WTC11 (cell line): ENCODE measurements around the gene GMEB2. TPM values are rescaled to one million over a fixed set of nuclear protein-coding genes. Genes with fewer than 3 reads are reported as not detected.

ENCODE experiments used
- ATAC-seq: fragments of 200-7000 bp; cut with Tn5 transposase; 2 replicates; pipeline ENCODE4 v1.10.0; 2021; ENCODE audit warnings: mild to moderate bottlenecking, moderate library complexity
- CTCF ChIA-PET: fragments of 300-600 bp; sonication (Branson Sonifier 250); formaldehyde crosslinking; loops from one replicate; lab custom pipeline; 2021; ENCODE audit warnings: antibody characterized with exemption; lab: Charles Lee
- POLR2A ChIA-PET: fragments of 350-600 bp; sonication (Branson Sonifier 250); formaldehyde crosslinking; loops from one replicate; lab custom pipeline; 2021; ENCODE audit warnings: antibody characterized with exemption; lab: Charles Lee
- DNase-seq: peaks from one replicate; pipeline ENCODE4 v3.0.0; 2021; ENCODE audit warnings: low spot score
- H3K27ac Mint-ChIP-seq: 2 replicates; pipeline ENCODE4 v1.8.0; 2021; ENCODE audit warnings: mixed read lengths
- H3K27me3 Mint-ChIP-seq: 2 replicates; pipeline ENCODE4 v1.8.0; 2021; ENCODE audit warnings: low read depth, mild to moderate bottlenecking, moderate library complexity, mixed read lengths
- H3K36me3 Mint-ChIP-seq: 2 replicates; pipeline ENCODE4 v1.8.0; 2021; ENCODE audit warnings: mixed read lengths
- H3K4me1 Mint-ChIP-seq: 2 replicates; pipeline ENCODE4 v1.8.0; 2022; ENCODE audit warnings: mixed read lengths
- H3K4me3 Mint-ChIP-seq: 2 replicates; pipeline ENCODE4 v1.8.0; 2021; ENCODE audit warnings: mild to moderate bottlenecking, moderate library complexity, mixed read lengths
- H3K9me3 Mint-ChIP-seq: 2 replicates; pipeline ENCODE4 v1.8.0; 2021; ENCODE audit warnings: mixed read lengths
- ELF4 ChIP-seq: sonication (generic); formaldehyde crosslinking; IDR thresholded peaks from 2 replicates; pipeline ENCODE4 v1.8.1; 2022; ENCODE audit warnings: low read depth, mild to moderate bottlenecking, moderate library complexity, missing genetic modification reagents
- ETV6 ChIP-seq: sonication (generic); formaldehyde crosslinking; IDR thresholded peaks from 2 replicates; pipeline ENCODE4 v1.8.1; 2022; ENCODE audit warnings: mild to moderate bottlenecking, missing genetic modification reagents
- FOXJ3 ChIP-seq: sonication (generic); formaldehyde crosslinking; IDR thresholded peaks from 2 replicates; pipeline ENCODE4 v1.9.0; 2021; ENCODE audit warnings: missing genetic modification reagents, mild to moderate bottlenecking, borderline replicate concordance
- FOXK1 ChIP-seq: sonication (generic); formaldehyde crosslinking; IDR thresholded peaks from 2 replicates; pipeline ENCODE4 v1.8.0; 2022; ENCODE audit warnings: mild to moderate bottlenecking, moderate library complexity, missing genetic modification reagents
- JAZF1 ChIP-seq: fragments of 250-450 bp; sonication (Bioruptor Pico); IDR thresholded peaks from 2 replicates; pipeline ENCODE4 v1.9.0; 2021; ENCODE audit warnings: moderate library complexity, mild to moderate bottlenecking, inconsistent platforms
- JUN ChIP-seq: sonication (generic); formaldehyde crosslinking; IDR thresholded peaks from 2 replicates; pipeline ENCODE4 v1.8.0; 2023; ENCODE audit warnings: mild to moderate bottlenecking, missing genetic modification reagents
- NR1H2 ChIP-seq: sonication (generic); formaldehyde crosslinking; IDR thresholded peaks from 2 replicates; pipeline ENCODE4 v1.9.0; 2021; ENCODE audit warnings: mild to moderate bottlenecking, moderate library complexity, missing genetic modification reagents
- NR3C1 ChIP-seq: sonication (generic); formaldehyde crosslinking; conservative IDR thresholded peaks from 2 replicates; pipeline ENCODE4 v1.8.1; 2023; ENCODE audit warnings: low read depth, mild to moderate bottlenecking, missing genetic modification reagents
- ZNF317 ChIP-seq: sonication (generic); formaldehyde crosslinking; IDR thresholded peaks from 2 replicates; pipeline ENCODE4 v1.8.1; 2023; ENCODE audit warnings: low read depth, mild to moderate bottlenecking, moderate library complexity, missing genetic modification reagents, borderline replicate concordance
- total RNA-seq: library from RNA; stranded (reverse); gene quantifications from 3 replicates; pipeline ENCODE4 v1.2.3, GENCODE V29; 2021
- TF ChIP-seq, protein P1 (sequence below): sonication (generic); formaldehyde crosslinking; IDR thresholded peaks from 2 replicates; pipeline ENCODE4 v1.8.1; 2023; ENCODE audit warnings: mild to moderate bottlenecking, missing genetic modification reagents
- TF ChIP-seq, protein P2 (sequence below): sonication (generic); formaldehyde crosslinking; IDR thresholded peaks from 2 replicates; pipeline ENCODE4 v1.8.1; 2022; ENCODE audit warnings: missing genetic modification reagents, borderline replicate concordance
- TF ChIP-seq, protein P3 (sequence below): sonication (generic); formaldehyde crosslinking; IDR thresholded peaks from 2 replicates; pipeline ENCODE4 v1.8.0; 2022; ENCODE audit warnings: mild to moderate bottlenecking, missing genetic modification reagents
- TF ChIP-seq, protein P4 (sequence below): fragments of 200-600 bp; IDR thresholded peaks from 2 replicates; pipeline ENCODE4 v1.8.0; 2022; ENCODE audit warnings: antibody characterized with exemption
- TF ChIP-seq, protein P5 (sequence below): sonication (generic); formaldehyde crosslinking; IDR thresholded peaks from 2 replicates; pipeline ENCODE4 v1.8.1; 2022; ENCODE audit warnings: low read depth, mild to moderate bottlenecking, moderate library complexity, missing genetic modification reagents, borderline replicate concordance
- TF ChIP-seq, protein P6 (sequence below): fragments of 250-450 bp; sonication (Bioruptor Pico); IDR thresholded peaks from 2 replicates; pipeline ENCODE4 v2.1.2; 2022; ENCODE audit warnings: mild to moderate bottlenecking, moderate library complexity
- TF ChIP-seq, protein P7 (sequence below): sonication (generic); formaldehyde crosslinking; IDR thresholded peaks from 2 replicates; pipeline ENCODE4 v1.8.1; 2023; ENCODE audit warnings: mild to moderate bottlenecking, missing genetic modification reagents, borderline replicate concordance
- TF ChIP-seq, protein P8 (sequence below): sonication (generic); formaldehyde crosslinking; IDR thresholded peaks from 2 replicates; pipeline ENCODE4 v1.8.0; 2023; ENCODE audit warnings: mild to moderate bottlenecking, missing genetic modification reagents

Gene GMEB2
- total RNA-seq, 1 experiment from 2014 or later, result 14.8 TPM

DNA sequence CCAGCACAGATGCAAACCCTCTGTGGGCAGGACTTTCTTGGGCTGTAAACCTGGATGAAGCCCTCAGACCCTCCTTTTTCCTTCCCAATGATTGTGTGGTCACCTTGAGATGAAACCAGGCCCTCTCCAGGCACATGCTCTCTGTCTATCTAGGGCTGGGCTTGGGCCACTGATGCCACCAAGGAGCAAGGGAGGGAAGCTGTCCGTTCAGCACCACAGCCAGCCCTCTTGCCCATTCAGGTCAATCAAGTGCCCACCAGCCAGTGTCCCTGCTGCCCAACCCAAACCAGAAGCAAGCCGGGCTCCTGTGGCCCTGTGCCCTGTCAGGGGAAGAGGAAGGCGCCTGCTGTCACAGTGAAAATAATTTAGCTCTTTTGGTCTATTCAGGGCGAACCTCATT, 18.3 kb upstream of the GMEB2 start (continued):
- TF ChIP-seq ELF4 (CRISPR knock-in tag) (no peak), FOXK1 (CRISPR knock-in tag) (no peak), ZNF317 (CRISPR knock-in tag) (no peak), FOXJ3 (CRISPR knock-in tag) (no peak), ETV6 (CRISPR knock-in tag) (no peak)
- TF ChIP-seq, protein P1, sequence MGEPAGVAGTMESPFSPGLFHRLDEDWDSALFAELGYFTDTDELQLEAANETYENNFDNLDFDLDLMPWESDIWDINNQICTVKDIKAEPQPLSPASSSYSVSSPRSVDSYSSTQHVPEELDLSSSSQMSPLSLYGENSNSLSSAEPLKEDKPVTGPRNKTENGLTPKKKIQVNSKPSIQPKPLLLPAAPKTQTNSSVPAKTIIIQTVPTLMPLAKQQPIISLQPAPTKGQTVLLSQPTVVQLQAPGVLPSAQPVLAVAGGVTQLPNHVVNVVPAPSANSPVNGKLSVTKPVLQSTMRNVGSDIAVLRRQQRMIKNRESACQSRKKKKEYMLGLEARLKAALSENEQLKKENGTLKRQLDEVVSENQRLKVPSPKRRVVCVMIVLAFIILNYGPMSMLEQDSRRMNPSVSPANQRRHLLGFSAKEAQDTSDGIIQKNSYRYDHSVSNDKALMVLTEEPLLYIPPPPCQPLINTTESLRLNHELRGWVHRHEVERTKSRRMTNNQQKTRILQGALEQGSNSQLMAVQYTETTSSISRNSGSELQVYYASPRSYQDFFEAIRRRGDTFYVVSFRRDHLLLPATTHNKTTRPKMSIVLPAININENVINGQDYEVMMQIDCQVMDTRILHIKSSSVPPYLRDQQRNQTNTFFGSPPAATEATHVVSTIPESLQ (CRISPR knock-in tag), result no peak

DNA sequence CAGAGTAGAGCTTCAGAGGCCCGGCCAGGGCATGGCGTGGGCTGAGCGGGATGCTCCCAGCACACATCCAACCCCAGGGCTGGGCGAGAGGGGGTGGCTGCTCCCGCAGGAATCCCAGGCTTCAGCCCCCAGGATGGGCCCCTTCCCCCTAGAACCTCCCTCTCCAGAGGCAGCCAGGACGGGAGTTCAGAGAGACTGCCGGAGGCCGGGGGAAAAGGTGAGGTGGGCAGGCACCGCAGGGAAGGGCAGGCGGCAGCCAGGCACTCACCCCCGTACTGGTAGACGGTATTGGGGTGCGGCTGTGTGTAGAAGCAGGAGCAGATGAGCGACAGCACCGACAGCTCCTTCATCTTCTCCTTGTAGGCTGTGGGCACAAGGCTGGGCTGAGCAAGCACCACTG, 17.0 kb upstream of the GMEB2 start:
- peaks cover 8% of the 10 kb centered on the region for H3K4me1 Mint-ChIP-seq
- ChIA-PET CTCF (no interaction called here), POLR2A (no interaction called here)
- DNase-seq (no peak), ATAC-seq (no peak)
- no peak overlapping the region; the same call in 1 of the 2 replicates for H3K4me3 Mint-ChIP-seq
- H3K27ac Mint-ChIP-seq, result no peak overlapping the region
- H3K36me3 Mint-ChIP-seq, result no peaks in the 10 kb centered on the region
- no peaks in the 10 kb centered on the region for H3K9me3 Mint-ChIP-seq
- H3K27me3 Mint-ChIP-seq, result no peaks in the 10 kb centered on the region; the same call in 1 of the 2 replicates
- TF ChIP-seq NR1H2 (CRISPR knock-in tag) (no peak), ELF4 (CRISPR knock-in tag) (no peak), NR3C1 (no peak), JAZF1 (CRISPR knock-in tag) (no peak), JUN (no peak)
- TF ChIP-seq, protein P2, sequence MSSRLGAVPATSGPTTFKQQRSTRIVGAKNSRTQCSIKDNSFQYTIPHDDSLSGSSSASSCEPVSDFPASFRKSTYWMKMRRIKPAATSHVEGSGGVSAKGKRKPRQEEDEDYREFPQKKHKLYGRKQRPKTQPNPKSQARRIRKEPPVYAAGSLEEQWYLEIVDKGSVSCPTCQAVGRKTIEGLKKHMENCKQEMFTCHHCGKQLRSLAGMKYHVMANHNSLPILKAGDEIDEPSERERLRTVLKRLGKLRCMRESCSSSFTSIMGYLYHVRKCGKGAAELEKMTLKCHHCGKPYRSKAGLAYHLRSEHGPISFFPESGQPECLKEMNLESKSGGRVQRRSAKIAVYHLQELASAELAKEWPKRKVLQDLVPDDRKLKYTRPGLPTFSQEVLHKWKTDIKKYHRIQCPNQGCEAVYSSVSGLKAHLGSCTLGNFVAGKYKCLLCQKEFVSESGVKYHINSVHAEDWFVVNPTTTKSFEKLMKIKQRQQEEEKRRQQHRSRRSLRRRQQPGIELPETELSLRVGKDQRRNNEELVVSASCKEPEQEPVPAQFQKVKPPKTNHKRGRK (CRISPR knock-in tag), result no peak
- TF ChIP-seq, protein P3, sequence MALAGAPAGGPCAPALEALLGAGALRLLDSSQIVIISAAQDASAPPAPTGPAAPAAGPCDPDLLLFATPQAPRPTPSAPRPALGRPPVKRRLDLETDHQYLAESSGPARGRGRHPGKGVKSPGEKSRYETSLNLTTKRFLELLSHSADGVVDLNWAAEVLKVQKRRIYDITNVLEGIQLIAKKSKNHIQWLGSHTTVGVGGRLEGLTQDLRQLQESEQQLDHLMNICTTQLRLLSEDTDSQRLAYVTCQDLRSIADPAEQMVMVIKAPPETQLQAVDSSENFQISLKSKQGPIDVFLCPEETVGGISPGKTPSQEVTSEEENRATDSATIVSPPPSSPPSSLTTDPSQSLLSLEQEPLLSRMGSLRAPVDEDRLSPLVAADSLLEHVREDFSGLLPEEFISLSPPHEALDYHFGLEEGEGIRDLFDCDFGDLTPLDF (CRISPR knock-in tag), result no peak
- TF ChIP-seq, protein P4, sequence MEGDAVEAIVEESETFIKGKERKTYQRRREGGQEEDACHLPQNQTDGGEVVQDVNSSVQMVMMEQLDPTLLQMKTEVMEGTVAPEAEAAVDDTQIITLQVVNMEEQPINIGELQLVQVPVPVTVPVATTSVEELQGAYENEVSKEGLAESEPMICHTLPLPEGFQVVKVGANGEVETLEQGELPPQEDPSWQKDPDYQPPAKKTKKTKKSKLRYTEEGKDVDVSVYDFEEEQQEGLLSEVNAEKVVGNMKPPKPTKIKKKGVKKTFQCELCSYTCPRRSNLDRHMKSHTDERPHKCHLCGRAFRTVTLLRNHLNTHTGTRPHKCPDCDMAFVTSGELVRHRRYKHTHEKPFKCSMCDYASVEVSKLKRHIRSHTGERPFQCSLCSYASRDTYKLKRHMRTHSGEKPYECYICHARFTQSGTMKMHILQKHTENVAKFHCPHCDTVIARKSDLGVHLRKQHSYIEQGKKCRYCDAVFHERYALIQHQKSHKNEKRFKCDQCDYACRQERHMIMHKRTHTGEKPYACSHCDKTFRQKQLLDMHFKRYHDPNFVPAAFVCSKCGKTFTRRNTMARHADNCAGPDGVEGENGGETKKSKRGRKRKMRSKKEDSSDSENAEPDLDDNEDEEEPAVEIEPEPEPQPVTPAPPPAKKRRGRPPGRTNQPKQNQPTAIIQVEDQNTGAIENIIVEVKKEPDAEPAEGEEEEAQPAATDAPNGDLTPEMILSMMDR, result no peak
- TF ChIP-seq, protein P5, sequence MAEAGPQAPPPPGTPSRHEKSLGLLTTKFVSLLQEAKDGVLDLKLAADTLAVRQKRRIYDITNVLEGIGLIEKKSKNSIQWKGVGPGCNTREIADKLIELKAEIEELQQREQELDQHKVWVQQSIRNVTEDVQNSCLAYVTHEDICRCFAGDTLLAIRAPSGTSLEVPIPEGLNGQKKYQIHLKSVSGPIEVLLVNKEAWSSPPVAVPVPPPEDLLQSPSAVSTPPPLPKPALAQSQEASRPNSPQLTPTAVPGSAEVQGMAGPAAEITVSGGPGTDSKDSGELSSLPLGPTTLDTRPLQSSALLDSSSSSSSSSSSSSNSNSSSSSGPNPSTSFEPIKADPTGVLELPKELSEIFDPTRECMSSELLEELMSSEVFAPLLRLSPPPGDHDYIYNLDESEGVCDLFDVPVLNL, result no peak
- TF ChIP-seq, protein P1 (CRISPR knock-in tag), result no peak
- TF ChIP-seq, protein P6, sequence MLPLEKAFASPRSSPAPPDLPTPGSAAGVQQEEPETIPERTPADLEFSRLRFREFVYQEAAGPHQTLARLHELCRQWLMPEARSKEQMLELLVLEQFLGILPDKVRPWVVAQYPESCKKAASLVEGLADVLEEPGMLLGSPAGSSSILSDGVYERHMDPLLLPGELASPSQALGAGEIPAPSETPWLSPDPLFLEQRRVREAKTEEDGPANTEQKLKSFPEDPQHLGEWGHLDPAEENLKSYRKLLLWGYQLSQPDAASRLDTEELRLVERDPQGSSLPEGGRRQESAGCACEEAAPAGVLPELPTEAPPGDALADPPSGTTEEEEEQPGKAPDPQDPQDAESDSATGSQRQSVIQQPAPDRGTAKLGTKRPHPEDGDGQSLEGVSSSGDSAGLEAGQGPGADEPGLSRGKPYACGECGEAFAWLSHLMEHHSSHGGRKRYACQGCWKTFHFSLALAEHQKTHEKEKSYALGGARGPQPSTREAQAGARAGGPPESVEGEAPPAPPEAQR (CRISPR knock-in tag), result no peak
- TF ChIP-seq, protein P7, sequence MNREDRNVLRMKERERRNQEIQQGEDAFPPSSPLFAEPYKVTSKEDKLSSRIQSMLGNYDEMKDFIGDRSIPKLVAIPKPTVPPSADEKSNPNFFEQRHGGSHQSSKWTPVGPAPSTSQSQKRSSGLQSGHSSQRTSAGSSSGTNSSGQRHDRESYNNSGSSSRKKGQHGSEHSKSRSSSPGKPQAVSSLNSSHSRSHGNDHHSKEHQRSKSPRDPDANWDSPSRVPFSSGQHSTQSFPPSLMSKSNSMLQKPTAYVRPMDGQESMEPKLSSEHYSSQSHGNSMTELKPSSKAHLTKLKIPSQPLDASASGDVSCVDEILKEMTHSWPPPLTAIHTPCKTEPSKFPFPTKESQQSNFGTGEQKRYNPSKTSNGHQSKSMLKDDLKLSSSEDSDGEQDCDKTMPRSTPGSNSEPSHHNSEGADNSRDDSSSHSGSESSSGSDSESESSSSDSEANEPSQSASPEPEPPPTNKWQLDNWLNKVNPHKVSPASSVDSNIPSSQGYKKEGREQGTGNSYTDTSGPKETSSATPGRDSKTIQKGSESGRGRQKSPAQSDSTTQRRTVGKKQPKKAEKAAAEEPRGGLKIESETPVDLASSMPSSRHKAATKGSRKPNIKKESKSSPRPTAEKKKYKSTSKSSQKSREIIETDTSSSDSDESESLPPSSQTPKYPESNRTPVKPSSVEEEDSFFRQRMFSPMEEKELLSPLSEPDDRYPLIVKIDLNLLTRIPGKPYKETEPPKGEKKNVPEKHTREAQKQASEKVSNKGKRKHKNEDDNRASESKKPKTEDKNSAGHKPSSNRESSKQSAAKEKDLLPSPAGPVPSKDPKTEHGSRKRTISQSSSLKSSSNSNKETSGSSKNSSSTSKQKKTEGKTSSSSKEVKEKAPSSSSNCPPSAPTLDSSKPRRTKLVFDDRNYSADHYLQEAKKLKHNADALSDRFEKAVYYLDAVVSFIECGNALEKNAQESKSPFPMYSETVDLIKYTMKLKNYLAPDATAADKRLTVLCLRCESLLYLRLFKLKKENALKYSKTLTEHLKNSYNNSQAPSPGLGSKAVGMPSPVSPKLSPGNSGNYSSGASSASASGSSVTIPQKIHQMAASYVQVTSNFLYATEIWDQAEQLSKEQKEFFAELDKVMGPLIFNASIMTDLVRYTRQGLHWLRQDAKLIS (CRISPR knock-in tag), result no peak
- TF ChIP-seq, protein P8, sequence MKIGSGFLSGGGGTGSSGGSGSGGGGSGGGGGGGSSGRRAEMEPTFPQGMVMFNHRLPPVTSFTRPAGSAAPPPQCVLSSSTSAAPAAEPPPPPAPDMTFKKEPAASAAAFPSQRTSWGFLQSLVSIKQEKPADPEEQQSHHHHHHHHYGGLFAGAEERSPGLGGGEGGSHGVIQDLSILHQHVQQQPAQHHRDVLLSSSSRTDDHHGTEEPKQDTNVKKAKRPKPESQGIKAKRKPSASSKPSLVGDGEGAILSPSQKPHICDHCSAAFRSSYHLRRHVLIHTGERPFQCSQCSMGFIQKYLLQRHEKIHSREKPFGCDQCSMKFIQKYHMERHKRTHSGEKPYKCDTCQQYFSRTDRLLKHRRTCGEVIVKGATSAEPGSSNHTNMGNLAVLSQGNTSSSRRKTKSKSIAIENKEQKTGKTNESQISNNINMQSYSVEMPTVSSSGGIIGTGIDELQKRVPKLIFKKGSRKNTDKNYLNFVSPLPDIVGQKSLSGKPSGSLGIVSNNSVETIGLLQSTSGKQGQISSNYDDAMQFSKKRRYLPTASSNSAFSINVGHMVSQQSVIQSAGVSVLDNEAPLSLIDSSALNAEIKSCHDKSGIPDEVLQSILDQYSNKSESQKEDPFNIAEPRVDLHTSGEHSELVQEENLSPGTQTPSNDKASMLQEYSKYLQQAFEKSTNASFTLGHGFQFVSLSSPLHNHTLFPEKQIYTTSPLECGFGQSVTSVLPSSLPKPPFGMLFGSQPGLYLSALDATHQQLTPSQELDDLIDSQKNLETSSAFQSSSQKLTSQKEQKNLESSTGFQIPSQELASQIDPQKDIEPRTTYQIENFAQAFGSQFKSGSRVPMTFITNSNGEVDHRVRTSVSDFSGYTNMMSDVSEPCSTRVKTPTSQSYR (CRISPR knock-in tag), result no peak
